ENCODE data around the gene UGT1A4. TPM values are rescaled to one million over a fixed set of nuclear protein-coding genes. Genes with fewer than 3 reads are reported as not detected.

UGT1A4 gene
- total and polyA plus RNA-seq, 5 donors: 0.07 TPM; not detected in 4

Other genes starting within 250 kb of the UGT1A4 start
- 10 to 100 TPM; 16.8 to 18.6 (median 18.1) TPM for gene USP40, start 152.0 kb upstream of the UGT1A4 start, total RNA-seq
- 15.1 TPM for gene USP40, start 152.0 kb upstream of the UGT1A4 start, polyA plus RNA-seq
- gene UGT1A8, start 101.1 kb upstream of the UGT1A4 start, total RNA-seq: not detected
- not detected for gene UGT1A8, start 101.1 kb upstream of the UGT1A4 start, polyA plus RNA-seq
- not detected for gene UGT1A10, start 82.3 kb upstream of the UGT1A4 start, total RNA-seq
- not detected for gene UGT1A10, start 82.3 kb upstream of the UGT1A4 start, polyA plus RNA-seq
- gene UGT1A9, start 46.8 kb upstream of the UGT1A4 start, total RNA-seq: not detected
- not detected for gene UGT1A9, start 46.8 kb upstream of the UGT1A4 start, polyA plus RNA-seq
- not detected for gene UGT1A7, start 36.8 kb upstream of the UGT1A4 start, total RNA-seq
- gene UGT1A7, start 36.8 kb upstream of the UGT1A4 start, polyA plus RNA-seq: not detected
- not detected for gene UGT1A6, start 25.8 kb upstream of the UGT1A4 start, total RNA-seq
- not detected for gene UGT1A6, start 25.8 kb upstream of the UGT1A4 start, polyA plus RNA-seq
- not detected for gene UGT1A5, start 5.8 kb upstream of the UGT1A4 start, total RNA-seq
- gene UGT1A5, start 5.8 kb upstream of the UGT1A4 start, polyA plus RNA-seq: not detected
- not detected for gene UGT1A3, start 10.3 kb downstream of the UGT1A4 start, total RNA-seq
- gene UGT1A3, start 10.3 kb downstream of the UGT1A4 start, polyA plus RNA-seq: not detected
- gene UGT1A1, start 41.5 kb downstream of the UGT1A4 start, total RNA-seq: not detected
- not detected for gene UGT1A1, start 41.5 kb downstream of the UGT1A4 start, polyA plus RNA-seq
- not detected for gene MROH2A, start 59.6 kb downstream of the UGT1A4 start, total RNA-seq
- not detected for gene MROH2A, start 59.6 kb downstream of the UGT1A4 start, polyA plus RNA-seq
- under 1 TPM in 2 of 4 donors, not detected in 2; 0.77 to 0.94 TPM for gene HJURP, start 135.8 kb downstream of the UGT1A4 start, total RNA-seq
- 0.09 TPM for gene HJURP, start 135.8 kb downstream of the UGT1A4 start, polyA plus RNA-seq
- gene TRPM8, start 198.6 kb downstream of the UGT1A4 start, total RNA-seq: not detected
- not detected for gene TRPM8, start 198.6 kb downstream of the UGT1A4 start, polyA plus RNA-seq

All from right cardiac atrium (tissue), 5 donors.